NCI-H69 (cell line): ENCODE results near the gene FAXC.
A peak's percentile ranks its signal among the peaks of the same experiment; 100 is the strongest.

ENCODE experiments used
- DNase-seq: peaks from one replicate; lab custom pipeline; 2025; lab: John Stamatoyannopoulos, UW

Gene FAXC

DNA sequence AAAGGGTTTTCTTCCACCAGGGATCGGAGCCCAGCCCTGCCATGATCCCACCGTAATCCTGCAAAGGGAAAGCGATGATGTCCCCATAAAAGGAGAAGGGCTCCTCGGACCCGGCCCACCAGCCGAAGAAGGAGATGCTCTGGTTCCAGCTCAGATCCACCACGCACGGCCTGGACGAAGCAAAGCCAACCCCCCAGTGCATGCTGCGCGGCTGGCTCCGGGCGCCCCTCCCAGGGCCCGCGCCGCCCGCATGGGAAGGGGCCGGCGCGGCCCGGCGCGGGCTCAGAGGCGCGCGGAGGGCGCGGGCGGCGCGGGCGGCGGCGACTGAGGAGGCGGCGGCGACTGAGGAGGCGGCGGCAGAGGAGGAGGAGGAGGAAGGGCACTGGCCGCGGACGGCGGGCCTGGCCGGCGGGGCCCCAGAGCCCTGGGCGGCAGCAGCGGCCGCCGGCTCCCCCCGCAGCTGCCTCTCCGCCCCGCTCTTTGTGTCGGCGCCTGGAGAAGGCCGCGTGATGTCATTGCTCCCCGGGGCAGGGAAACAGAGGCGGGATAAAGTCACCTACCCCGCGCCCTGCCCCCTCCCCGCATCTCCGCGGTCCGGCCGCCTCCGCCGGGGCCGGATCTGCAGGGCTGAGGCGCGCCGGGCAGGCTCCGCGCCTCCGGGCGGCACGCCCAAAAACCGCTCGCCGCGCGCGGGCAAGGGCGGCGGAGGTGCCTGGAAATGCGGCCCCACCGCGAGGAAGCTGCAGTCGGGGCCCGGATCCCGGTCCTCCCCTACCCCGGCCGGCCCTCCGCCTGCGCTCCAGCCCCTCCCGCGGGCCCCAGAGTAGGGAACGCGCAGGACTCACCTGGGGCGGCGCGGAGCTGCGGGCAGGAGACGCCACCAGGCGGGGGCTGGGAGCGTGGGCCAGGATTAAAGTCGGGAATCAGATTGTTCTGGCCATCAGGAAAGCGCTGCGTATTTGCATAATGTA is at the start of gene FAXC:
Gene FAXC, minus strand, starts transcription at position 504 of the 971 bp plus-strand sequence. Its CDS starts 302 bp downstream, at position 202.
- peak; percentile 92 for DNase-seq

DNA sequence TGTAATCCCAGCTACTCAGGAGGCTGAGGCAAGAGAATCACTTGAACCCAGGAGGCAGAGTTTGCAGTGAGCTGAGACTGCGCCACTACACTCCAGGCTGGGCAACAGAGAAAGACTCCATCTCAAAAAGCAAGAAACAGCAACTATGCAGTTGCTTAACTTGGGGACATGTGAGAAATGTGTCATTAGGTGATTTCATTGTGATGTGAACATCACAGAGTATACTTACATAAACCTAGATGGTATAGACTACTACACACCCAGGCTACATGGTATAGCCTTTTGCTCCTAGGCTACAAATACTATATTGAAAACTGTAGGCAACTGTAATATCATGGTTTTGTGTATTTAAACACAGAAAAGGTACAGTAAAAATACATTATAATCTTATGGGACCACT is 47.8 kb upstream of the FAXC start:
- DNase-seq, result no peak

DNA sequence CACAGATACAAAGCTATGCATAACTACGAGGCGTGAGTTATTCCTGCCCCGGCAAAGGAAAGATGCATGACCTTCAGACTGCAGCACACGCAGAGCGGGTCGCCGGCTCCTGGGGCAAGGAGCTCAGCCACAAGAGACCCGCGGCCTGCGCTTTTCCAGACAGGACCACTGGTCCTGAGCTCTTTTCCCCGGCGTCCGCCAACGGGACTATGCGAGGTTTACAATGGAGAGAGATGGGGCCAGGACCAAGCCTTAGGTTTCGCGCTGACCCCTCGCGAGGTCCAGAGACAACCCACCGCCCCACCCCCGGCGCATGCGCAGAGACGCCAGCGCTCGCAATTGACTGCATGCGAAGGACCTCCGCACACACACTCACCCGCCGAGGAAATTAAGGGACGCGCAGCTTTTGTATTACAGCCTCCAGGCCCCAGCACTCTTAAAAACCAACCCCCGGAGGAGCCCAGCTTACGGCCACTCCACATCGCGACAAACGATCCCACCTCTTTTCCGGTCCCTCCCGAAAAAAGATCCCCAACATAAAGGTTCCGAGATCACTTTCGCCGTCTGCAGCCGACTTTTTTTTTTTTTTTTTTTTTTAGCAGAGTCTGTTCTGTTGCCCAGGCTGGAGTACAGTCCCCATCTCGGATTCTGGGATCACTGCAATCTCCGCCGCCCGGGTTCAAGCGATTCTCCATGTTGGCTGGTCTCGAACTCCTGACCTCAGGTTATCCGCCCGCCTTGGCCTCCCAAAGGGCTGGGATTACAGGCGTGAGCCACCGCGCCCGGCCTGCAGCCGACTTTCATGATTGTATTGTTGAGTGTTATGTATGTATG is 44.4 kb upstream of the FAXC start, which contains the start of gene COQ3:
Gene COQ3, minus strand, starts transcription at position 498 of the 834 bp plus-strand sequence. Its CDS starts 16 bp downstream, at position 482.
- DNase-seq, result peak; percentile 92

DNA sequence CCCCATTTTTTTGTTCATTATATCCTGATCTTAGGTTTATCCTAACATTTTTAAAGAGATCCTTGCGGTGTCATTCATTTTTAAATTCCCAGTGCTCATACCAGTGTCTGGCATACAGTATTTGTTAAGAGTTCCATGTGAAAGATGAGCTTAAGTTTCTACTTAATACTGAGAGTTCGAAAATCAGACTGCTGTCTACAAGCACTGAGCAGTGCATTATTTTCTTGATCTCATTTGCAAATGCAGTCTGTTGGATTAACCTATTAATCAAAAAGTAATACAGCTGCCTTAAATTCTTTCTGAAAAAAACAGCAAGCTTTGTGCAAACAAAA is 43.9 kb upstream of the FAXC start:
- no peak for DNase-seq

DNA sequence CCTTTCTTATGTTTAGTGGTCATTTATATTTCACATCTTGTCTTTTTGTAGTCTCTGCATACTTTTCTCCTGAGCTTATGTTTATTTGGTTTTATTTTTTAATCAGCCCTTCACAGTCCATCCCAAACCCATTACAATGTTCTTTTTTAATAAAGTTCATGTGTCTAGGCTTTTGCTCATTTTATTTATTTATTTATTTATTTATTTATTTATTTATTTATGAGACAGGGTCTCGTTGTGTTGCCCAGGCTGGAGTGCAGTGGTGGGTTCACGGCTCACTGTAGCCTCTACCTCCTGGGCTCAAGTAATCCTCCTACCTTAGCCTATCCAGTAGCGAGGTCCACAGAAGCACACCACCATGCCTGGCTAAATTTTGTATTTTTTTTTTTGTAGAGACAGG is 41.4 kb upstream of the FAXC start:
- no peak for DNase-seq

DNA sequence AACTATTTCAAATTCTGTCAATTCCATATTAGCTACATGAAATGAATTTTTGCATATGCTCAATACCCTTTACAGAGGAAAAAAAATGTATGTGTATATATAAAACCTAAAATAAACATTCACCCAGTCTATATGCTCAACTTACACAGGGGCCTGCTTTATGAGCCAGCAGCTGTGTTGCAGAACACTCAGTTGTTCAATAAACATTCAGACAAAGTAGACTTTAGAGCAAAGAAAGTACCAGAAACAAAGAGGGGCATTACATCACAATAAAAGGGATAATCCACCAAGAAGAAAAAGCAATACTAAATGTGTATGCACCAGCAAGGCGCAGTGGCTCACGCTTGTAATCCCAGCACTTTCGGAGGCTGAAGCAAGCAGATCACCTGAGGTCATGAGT is 35.0 kb upstream of the FAXC start:
- DNase-seq, result no peak

DNA sequence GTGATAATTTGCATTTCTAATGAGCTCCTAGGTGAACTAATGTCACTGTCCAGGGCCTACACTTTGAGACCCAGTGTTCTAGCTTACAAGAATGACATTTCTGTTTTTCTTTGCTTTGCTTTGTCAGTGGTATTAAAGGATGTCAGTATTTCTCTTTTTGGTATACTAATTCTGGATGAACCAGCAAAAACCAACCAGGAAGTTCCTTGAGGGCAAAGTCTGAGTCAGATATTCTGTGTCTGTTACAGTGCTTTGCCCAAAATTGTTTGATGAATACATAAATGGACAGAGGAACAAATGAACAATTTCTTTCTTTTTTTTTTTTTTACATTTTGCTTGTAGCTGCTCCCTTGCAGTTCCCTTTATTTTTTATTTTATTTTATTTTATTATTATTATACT is 29.2 kb upstream of the FAXC start:
- no peak for DNase-seq

DNA sequence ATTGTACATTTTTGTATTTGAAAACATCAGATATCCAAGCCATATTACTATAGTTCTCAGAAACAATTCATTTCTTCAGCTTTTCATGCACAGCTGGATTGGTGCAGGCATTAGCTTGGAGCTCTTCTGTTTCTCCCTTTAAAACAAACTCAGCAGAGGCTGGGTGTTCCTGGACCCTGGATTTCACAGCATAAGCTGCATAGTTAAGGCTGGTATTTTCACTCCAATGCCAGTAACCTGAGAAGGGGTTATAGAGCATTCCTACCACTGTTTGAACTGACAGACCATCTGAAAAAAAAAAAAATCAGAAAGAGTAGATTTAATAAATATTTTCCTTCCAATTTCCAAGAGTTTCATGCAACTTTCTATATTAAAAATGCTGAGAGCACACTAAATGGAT is 20.1 kb upstream of the FAXC start:
- DNase-seq, result no peak

DNA sequence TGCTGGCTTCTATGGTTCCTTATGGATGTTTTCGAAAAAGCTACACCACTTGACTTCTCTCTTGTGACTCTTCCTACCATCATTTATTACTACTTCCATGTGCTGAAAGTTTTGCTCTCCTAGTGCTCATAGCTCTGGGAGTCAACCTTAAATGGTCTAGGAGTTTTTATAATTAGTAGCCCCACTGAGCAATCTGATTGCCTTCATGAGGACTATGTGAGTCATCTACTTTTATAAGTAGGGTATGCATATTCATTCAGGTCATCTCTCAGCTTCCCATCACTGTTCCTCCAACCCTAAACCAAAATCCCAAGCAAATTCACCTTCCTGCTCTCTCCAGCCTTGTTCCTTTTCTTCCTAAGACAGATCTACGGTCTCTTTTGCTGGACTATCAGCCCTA is 17.4 kb upstream of the FAXC start:
- DNase-seq, result no peak

DNA sequence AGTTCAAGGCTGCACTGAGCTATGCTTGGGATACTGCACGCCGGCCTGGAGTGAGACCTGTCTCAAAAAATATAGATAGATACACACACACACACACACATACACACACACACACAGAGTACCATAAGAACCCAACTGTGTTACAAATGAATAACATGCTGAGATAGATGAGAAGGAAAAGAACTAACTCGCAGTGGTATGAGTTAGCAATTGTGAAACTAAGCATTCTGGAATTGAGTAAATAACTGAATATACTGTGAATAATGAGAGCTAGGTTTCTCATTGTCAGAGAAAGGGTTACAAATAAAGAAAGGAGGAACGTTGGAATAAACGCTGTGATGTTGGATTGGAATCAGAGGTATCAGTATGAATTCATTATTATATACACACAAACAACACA is 14.6 kb upstream of the FAXC start:
- DNase-seq, result no peak

DNA sequence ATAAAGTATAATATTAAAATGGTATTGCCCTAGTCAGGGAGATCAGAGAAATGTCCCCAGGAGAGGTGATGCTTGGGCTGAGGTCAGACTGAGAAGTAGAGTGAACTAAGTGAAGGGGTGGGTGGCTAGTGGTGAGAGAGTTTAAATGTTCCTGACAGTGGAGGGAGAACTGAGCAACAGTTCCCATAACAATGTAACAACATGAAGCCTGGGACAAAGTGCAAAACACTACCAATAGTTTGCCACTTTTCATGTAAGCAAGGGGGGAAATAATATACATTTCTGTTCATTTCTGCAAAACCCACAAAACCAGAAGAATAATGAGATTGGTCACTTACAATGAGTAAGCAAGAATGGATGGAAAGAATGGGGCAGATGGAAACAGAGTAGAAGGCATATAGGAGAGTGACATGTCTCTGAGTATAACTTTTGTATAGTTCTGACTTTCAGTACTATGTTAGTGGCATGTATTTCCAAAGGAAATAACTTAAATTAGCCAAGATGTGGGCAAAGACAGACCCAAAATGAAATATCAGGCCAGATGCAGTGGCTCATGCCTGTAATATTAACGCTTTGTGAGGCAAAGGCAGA is 13.3 kb upstream of the FAXC start:
- no peak for DNase-seq

DNA sequence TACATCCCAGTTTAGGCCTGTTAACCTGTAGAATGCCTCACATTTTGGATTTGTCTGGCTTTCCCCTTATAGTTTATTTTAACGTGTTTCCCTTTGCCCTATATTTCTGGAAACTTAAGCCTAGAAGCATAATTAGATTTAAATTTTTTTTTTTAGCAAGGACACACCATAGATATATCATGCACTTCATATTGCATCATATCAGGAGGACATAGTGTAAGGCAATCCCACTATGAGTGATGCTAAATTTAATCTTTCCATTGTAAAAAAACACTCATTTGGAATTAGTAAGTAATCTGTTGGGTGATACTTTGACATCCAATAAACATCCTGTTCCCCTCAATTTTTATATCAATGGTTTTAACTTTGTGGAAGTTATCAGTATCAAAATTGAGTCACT is 10.3 kb upstream of the FAXC start:
- DNase-seq, result no peak

DNA sequence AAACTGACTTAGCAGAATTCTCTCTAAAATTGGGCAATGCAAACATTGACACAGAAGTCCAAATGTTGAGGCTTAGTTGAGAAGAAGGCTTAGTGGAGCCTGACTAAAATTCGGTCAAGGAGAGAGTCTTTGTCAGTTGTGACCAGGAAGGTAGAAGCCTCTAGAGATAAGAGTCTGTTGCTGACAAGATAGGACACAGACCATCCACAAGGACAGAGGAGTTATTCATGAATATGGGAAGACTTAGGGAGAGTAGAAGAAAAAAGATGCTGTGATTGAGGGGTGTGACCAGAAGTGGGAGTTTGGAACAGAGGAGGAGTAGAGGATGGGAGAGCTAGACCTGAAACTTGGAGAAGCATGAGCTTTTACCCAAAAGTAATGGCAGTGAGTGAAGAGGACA is 7.2 kb upstream of the FAXC start:
- DNase-seq, result no peak

DNA sequence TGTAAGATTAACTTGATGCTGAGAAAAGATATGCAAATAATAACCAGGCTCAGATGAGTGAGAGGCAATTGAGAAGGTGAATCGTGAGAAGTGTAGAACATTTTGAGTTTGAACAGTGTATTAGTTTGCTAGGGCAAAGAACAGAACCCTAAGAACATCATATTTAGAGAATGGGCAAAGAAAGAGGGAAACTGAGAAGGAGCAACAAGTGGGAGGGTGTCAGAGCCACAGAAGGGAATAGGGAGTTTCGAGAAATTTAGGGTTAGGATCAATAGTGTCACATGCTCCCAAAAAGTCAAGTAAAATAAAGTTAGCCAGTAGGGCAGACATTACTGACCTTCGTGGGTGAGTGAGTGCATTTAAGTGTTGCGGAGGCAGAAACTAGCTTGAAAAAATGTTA is 5.5 kb upstream of the FAXC start:
- no peak for DNase-seq

DNA sequence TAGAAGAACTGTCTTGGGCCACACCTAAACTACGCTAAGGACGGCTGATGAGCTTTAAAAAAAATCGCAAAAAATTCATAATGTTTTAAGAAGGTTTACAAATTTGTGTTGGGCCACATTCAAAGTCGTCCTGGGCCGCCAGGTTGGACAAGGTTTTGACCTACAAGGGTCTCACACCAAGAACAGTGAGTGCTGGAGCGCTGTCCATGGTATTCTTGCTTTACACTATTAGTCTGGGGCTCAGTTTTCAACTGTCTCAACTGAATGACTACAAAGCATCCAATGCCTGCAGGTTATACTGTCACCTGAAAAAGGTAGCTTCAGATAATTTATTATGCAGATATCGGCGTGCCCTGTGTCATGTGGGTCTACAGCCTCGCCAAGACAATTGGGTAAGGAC is 3.7 kb upstream of the FAXC start:
- DNase-seq, result no peak

DNA sequence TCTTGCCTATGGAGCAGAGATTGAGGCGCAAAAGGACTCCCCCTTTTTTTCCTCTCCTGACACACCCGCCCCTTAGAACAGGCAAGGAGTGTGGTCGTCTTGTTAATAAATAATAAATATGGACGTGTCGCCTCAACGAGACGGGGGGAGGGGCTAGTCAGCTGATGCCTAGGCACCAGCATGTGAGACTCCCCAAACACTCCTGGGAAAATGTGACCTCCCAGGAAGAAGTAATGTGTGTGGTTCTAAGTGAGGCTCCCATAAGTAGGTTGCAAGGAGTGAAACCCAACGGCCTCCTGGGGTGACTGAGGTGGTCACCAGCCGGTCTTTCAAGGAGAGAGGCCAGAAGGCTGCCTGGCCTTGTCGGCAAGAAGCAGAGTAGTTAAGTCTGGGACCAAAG is 1.1 kb upstream of the FAXC start:
- DNase-seq, result peak; percentile 63

DNA sequence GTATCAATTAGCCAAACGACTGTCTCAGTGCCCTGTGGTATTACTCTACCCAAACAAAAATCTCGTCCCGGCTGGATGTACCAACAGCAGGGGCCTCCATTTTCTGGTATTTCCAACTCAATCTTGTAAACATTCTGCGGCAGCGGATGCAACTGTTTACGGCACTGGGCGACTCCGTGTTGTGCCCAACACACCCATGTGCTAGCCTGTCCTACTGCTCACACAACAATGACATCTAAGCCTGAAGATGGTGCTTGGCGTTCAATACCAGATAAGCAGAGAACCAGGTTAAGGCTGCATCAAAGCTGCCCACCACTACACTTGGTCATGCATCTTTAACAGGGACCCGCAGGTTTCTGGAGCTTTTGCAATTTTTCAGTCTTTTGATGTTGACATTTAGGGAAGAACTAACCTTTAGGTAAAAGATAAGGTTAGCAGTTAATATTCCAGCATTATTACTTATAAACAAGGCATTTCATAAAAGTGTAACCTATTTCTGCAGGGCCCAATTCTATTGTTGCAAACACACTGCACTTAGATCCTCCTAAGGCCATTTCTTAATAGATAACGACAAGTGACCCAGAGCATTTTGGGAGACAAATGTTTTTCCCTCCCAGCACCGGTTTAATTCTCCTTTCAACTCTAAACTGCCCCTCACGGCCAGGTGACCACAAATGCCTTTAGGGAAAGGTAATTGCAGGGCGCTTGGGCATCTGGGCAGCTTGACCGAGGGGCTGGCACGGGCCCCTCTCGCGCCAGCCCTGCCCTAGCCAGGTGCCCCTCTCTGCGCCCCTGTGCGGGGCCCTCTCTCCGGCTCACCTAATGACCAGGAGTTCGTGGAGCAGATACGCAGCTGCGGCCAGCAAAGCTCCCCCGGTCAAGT is 945 bp downstream of the FAXC start:
- peak; percentile 74 for DNase-seq

DNA sequence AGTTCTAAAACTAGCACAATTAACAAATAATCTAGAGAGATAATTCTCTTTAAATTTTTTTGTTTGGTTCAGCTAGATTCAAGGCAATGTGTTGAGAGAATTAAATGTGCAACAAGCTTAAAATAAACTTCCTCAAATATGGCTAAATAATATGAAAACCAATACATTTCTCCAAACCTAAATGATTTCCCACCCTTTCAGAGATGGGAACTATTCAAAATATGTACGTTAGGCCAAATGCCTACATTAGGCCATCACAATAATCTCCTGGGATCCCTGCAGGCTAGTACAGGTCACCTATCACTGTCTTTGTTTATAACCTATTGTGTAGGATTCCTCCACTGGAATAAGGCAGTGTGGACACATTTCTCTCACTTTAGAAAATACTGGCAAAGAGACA is 1.7 kb downstream of the FAXC start:
- DNase-seq, result peak; percentile 30

DNA sequence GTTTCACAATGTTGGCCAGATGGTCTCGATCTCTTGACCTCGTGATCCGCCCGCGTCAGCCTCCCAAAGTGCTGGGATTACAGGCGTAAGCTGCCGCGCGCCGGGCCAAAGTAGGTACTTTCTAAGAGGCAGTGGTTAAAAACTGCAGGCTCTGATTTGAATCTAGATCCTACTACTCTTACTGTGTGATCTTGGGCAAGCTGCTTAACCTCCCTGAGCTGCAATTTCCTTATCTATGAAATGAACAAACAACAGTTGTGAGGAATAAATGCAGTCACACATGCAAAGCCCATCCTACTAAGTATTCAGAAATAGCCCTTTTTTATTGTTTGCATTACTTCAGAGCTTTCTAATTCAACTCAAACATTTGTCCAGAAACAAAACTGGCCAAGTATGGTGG is 2.9 kb downstream of the FAXC start:
- DNase-seq, result no peak

DNA sequence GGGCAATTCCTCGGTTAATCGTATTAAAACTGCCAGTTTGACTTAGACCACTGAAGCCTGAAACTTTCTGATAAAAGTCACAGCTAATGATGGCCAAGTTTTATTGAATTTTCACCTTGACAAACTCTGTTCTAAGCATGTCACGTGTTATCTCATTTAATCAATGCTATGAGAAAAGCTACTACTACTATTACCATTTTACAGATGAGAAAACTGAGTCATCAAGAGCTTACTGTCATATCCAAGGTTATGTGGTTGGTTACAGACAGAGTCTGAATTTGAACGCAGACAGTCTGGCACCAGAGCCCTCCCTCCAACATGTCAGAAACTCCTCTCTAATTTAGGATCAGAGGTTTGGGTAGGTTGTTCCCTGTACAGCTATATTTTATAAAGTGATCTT is 4.3 kb downstream of the FAXC start:
- DNase-seq, result no peak

DNA sequence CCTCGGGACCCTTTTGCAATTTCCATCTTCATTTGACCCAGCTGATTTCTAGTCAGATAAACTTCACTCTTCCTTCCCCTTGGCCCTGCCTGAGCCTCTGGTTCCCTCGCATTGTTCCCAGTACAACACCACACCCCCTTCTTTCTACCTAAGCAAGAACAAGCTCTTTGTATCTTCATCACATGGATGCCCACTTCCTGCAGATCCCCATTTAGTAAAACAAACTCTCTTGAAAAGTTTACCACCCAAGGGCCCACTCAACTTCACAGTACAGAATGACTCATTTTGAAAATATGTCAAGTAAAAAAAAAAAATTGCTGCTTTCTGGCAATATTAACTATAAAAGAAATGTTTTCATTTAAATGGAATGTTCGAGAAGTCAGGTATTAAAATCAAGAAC is 5.2 kb downstream of the FAXC start:
- no peak for DNase-seq
